GM18517 (cell line): Measurements from ENCODE around the gene TCF19.
"Not testable (repeated sequence)": the region's sequence is repeated elsewhere in the genome, so short reads cannot be mapped to it uniquely, and the experiment has no call there.

Source experiments
- ATAC-seq: cut with Tn5 transposase; IDR thresholded peaks from one replicate; pipeline ENCODE4 v1.9.1; 2021; ENCODE audit warnings: mild to moderate bottlenecking, moderate library complexity; ENCODE audit not compliant: unreplicated experiment

The TCF19 gene

GRCh38 chr6:31158863-31159855 is 770 bp downstream of the TCF19 start:
- ATAC-seq: peak; percentile 10

- ATAC-seq: no peak
Measured at GRCh38 chr6:31161216-31162126, 3.1 kb downstream of the TCF19 start.

- no peak for ATAC-seq
Measured at GRCh38 chr6:31162463-31163165, 4.2 kb downstream of the TCF19 start.

- no peak for ATAC-seq
Measured at GRCh38 chr6:31163922-31164321, 5.5 kb downstream of the TCF19 start.

- not testable (repeated sequence) for ATAC-seq
Measured at GRCh38 chr6:31164475-31165063, 6.2 kb downstream of the TCF19 start.

GRCh38 chr6:31165064-31165832 is 6.9 kb downstream of the TCF19 start:
- ATAC-seq: peak; percentile 81

GRCh38 chr6:31165986-31166385 is 7.6 kb downstream of the TCF19 start:
- no peak for ATAC-seq

GRCh38 chr6:31168606-31169005 is 10.2 kb downstream of the TCF19 start:
- no peak for ATAC-seq

- no peak for ATAC-seq
Measured at GRCh38 chr6:31169123-31169857, 10.9 kb downstream of the TCF19 start.

- not testable (repeated sequence) for ATAC-seq
Measured at GRCh38 chr6:31169858-31170599, 11.6 kb downstream of the TCF19 start.

- no peak for ATAC-seq
Measured at GRCh38 chr6:31170600-31170881, 12.2 kb downstream of the TCF19 start, which contains the start of gene POU5F1. TSS of gene POU5F1 (minus strand) at chr6:31170682. CDS start at chr6:31170620, 62 bp downstream.

GRCh38 chr6:31170987-31171671 is 12.7 kb downstream of the TCF19 start:
- no peak for ATAC-seq

- ATAC-seq: no peak
Measured at GRCh38 chr6:31171931-31172905, 13.8 kb downstream of the TCF19 start.

- no peak for ATAC-seq
Measured at GRCh38 chr6:31172973-31173384, 14.6 kb downstream of the TCF19 start.

- ATAC-seq: no peak
Measured at GRCh38 chr6:31173406-31173805, 15.0 kb downstream of the TCF19 start.

GRCh38 chr6:31174378-31174777 is 16.0 kb downstream of the TCF19 start:
- no peak for ATAC-seq

- ATAC-seq: no peak
Measured at GRCh38 chr6:31175971-31176370, 17.6 kb downstream of the TCF19 start.
